ENCODE data around the gene NOA1.
A peak's percentile ranks its signal among the peaks of the same experiment; 100 is the strongest.

NOA1 gene

GRCh38 chr4:56995525-56995924, 18.1 kb upstream of the NOA1 start:
- TF ChIP-seq, protein P1, sequence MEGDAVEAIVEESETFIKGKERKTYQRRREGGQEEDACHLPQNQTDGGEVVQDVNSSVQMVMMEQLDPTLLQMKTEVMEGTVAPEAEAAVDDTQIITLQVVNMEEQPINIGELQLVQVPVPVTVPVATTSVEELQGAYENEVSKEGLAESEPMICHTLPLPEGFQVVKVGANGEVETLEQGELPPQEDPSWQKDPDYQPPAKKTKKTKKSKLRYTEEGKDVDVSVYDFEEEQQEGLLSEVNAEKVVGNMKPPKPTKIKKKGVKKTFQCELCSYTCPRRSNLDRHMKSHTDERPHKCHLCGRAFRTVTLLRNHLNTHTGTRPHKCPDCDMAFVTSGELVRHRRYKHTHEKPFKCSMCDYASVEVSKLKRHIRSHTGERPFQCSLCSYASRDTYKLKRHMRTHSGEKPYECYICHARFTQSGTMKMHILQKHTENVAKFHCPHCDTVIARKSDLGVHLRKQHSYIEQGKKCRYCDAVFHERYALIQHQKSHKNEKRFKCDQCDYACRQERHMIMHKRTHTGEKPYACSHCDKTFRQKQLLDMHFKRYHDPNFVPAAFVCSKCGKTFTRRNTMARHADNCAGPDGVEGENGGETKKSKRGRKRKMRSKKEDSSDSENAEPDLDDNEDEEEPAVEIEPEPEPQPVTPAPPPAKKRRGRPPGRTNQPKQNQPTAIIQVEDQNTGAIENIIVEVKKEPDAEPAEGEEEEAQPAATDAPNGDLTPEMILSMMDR (IDR thresholded peaks at IDR 0.05; ENCODE audit: low read depth, low read length, missing control alignments): no peak
- peak; percentile 93 for DNase-seq (ENCODE audit: low read depth)
- H3K4me3 ChIP-seq (ENCODE audit: low read depth, low read length): no peak overlapping the region
- in situ Hi-C loops (cut with HindIII; ENCODE audit: low sequenced_read_pairs): no loop called here

DNA sequence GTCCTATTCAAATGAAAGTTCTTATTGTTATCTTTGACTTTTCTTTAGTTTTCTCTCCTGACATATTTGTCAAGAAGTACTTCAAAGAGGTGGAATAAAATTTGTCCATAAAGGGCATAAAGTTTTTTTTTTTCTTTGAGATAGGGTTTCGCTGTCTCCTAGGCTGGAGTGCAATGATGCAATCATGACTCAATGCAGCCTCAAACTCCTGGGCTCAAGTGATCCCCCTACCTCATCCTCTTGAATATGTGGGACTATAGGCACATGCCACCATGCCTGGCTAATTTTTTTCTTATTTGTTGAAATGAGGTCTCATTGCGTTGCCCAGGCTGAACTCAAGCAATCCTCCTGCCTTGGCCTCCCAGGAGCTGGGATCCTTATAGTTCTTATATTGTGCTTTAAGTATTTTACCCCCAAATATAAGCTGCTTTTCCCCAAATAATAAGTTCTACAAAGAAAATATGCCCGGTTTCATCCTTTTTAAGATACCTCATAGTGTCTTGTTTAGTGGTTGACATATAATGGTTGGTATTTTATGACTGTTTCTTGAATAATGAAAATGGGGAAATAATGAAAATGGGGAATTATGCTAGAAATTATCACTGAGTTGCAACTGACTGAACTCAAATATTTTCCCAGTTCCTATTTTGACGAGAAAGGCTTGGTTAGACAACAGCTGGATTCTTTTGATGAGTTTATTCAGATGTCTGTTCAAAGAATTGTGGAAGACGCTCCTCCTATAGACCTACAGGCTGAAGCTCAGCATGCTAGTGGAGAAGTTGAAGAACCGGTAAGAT, 12.9 kb upstream of the NOA1 start:
- in situ Hi-C loops (cut with HindIII; ENCODE audit: low sequenced_read_pairs): no loop called here
- TF ChIP-seq, protein P1 (IDR thresholded peaks at IDR 0.05; ENCODE audit: low read depth, low read length, missing control alignments): no peak
- no peak for DNase-seq (ENCODE audit: low read depth)
- H3K4me3 ChIP-seq (ENCODE audit: low read depth, low read length): no peak overlapping the region

DNA sequence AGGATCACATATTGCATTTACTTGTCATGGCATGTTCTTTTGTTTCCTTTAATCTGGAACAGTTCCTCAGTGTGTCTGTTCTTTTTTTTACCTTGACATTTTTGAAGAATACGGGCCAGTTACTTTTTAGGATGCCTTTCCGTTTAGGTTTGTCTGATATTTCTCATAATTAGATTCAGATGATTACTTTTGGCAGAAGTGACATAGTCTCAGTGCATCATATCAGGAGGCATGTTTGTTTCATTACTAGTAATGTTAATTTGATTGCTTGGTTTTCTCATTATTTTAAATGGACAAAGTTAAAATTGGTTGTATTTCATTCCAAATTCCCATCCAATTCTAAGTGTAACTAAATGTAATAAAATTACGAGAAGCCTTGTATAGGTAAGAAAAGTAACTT, 9.5 kb upstream of the NOA1 start:
- TF ChIP-seq, protein P1 (IDR thresholded peaks at IDR 0.05; ENCODE audit: low read depth, low read length, missing control alignments): no peak
- no peak for DNase-seq (ENCODE audit: low read depth)
- in situ Hi-C loops (cut with HindIII; ENCODE audit: low sequenced_read_pairs): no loop called here
- no peak overlapping the region for H3K4me3 ChIP-seq (ENCODE audit: low read depth, low read length)

- TF ChIP-seq, protein P1 (IDR thresholded peaks at IDR 0.05; ENCODE audit: low read depth, low read length, missing control alignments): no peak
- no peak for DNase-seq (ENCODE audit: low read depth)
- no peak overlapping the region for H3K4me3 ChIP-seq (ENCODE audit: low read depth, low read length)
- in situ Hi-C loops (cut with HindIII; ENCODE audit: low sequenced_read_pairs): no loop called here
These were observed 8.8 kb upstream of the NOA1 start for GRCh38 chr4:56986192-56986591.

DNA sequence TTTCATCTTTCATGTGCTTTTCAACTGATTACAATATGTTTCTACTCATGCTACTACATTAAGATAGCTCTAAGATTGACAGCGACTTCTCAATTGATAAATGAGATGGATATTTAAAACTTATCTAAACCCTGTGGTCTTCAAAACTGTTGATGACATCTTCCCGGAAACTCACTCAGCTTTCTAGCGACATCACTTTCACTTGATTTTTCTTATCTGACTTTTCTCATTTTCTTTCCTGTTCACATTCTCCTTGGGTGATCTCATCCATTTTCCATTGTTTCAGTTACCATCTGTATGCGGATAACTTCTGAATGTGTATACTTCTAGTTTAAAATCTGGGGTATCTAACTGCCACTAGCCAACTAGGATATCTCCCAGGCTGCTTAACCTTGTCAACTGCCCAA, 4.4 kb upstream of the NOA1 start:
- DNase-seq (ENCODE audit: low read depth): no peak
- in situ Hi-C loops (cut with HindIII; ENCODE audit: low sequenced_read_pairs): no loop called here
- TF ChIP-seq, protein P1 (IDR thresholded peaks at IDR 0.05; ENCODE audit: low read depth, low read length, missing control alignments): no peak
- no peak overlapping the region for H3K4me3 ChIP-seq (ENCODE audit: low read depth, low read length)

- peak overlapping the region; percentile 99 for H3K4me3 ChIP-seq (ENCODE audit: low read depth, low read length)
- TF ChIP-seq, protein P1 (IDR thresholded peaks at IDR 0.05; ENCODE audit: low read depth, low read length, missing control alignments): no peak
- in situ Hi-C loops (cut with HindIII; ENCODE audit: low sequenced_read_pairs): no loop called here
- no peak for DNase-seq (ENCODE audit: low read depth)
These were observed 2.1 kb upstream of the NOA1 start for GRCh38 chr4:56979421-56980072.

Measured in astrocyte of the cerebellum (primary cell).